ACHN (cell line): ENCODE data around the gene PEX6.
"Not testable (repeated sequence)": the region's sequence is repeated elsewhere in the genome, so short reads cannot be mapped to it uniquely, and the experiment has no call there.

ENCODE experiments used
- DNase-seq: peaks from one replicate; pipeline ENCODE4 v3.0.0-alpha.2; 2015
- in situ Hi-C: cut with HindIII; loops from 2 replicates; pipeline ENCODE4 v1.10.0; 2017; ENCODE audit warnings: low sequenced_read_pairs, low pct_ligation_motif_present, low pct_unique_long_range_greater_than_20kb

PEX6 gene

GRCh38 chr6:43005844-43006243, 26.9 kb upstream of the PEX6 start:
- no peak for DNase-seq
- in situ Hi-C loops: no loop called here

- in situ Hi-C loops: no loop called here
- no peak for DNase-seq
Measured at GRCh38 chr6:43001843-43002242, 22.9 kb upstream of the PEX6 start.

- in situ Hi-C loops, DNase-seq: not testable (repeated sequence)
Measured at GRCh38 chr6:42998205-42998604, 19.2 kb upstream of the PEX6 start.

- peak; percentile 7 for DNase-seq
- in situ Hi-C loops: no loop called here
Measured at GRCh38 chr6:42996513-42996912, 17.5 kb upstream of the PEX6 start.

GRCh38 chr6:42993445-42993844, 14.5 kb upstream of the PEX6 start:
- no peak for DNase-seq

GRCh38 chr6:42989923-42990322, 10.9 kb upstream of the PEX6 start:
- DNase-seq: no peak
- in situ Hi-C loops: no loop called here

More at GRCh38 chr6:42993445-42993844, 14.5 kb upstream of the PEX6 start:
- in situ Hi-C loops: no loop called here

GRCh38 chr6:42988486-42989020, 9.6 kb upstream of the PEX6 start:
- in situ Hi-C loops: no loop called here

GRCh38 chr6:42987533-42988451, 8.8 kb upstream of the PEX6 start:
- no peak for DNase-seq
- in situ Hi-C loops: no loop called here

More at GRCh38 chr6:42988486-42989020, 9.6 kb upstream of the PEX6 start:
- DNase-seq: no peak

- in situ Hi-C loops: no loop called here
- DNase-seq: no peak
Measured at GRCh38 chr6:42984924-42985475, 6.0 kb upstream of the PEX6 start.

- in situ Hi-C loops: no loop called here
Measured at GRCh38 chr6:42984001-42984923, 5.3 kb upstream of the PEX6 start, which contains the start of gene PPP2R5D. Gene PPP2R5D, plus strand, starts transcription at chr6:42984570. Its CDS starts 108 bp downstream, at chr6:42984678.

GRCh38 chr6:42981836-42982235, 2.9 kb upstream of the PEX6 start:
- in situ Hi-C loops: no loop called here
- no peak for DNase-seq

More at GRCh38 chr6:42984001-42984923, 5.3 kb upstream of the PEX6 start, which contains the start of gene PPP2R5D:
- peak; percentile 97 for DNase-seq

- in situ Hi-C loops: no loop called here
- DNase-seq: no peak
Measured at GRCh38 chr6:42979523-42980177, 669 bp upstream of the PEX6 start.

- peak; percentile 17 for DNase-seq
- in situ Hi-C loops: no loop called here
Measured at GRCh38 chr6:42978487-42978838, 518 bp downstream of the PEX6 start.

- DNase-seq: no peak
- in situ Hi-C loops: no loop called here
Measured at GRCh38 chr6:42974919-42975505, 4.0 kb downstream of the PEX6 start.

GRCh38 chr6:42973926-42974325, 5.1 kb downstream of the PEX6 start:
- no peak for DNase-seq

GRCh38 chr6:42971746-42972327, 7.1 kb downstream of the PEX6 start:
- no peak for DNase-seq
- in situ Hi-C loops: no loop called here

More at GRCh38 chr6:42973926-42974325, 5.1 kb downstream of the PEX6 start:
- in situ Hi-C loops: no loop called here

- in situ Hi-C loops: no loop called here
- peak; percentile 30 for DNase-seq
Measured at GRCh38 chr6:42970871-42971612, 7.9 kb downstream of the PEX6 start.
